GM23338 (cell line): ENCODE results near the gene NUDT2. TPM values are rescaled to one million over a fixed set of nuclear protein-coding genes. Genes with fewer than 3 reads are reported as not detected.

Experiments used
- ATAC-seq: fragments of 200-7000 bp; cut with Tn5 transposase; 3 replicates; pipeline ENCODE4 v1.9.1; 2020
- DNase-seq: peaks from one replicate; pipeline ENCODE4 v3.0.0-alpha.2; 2015; ENCODE audit warnings: low spot score
- H2AFZ ChIP-seq: fragments of 200-600 bp; sonication (generic); 2 replicates; pipeline ENCODE4 v1.8.0; 2016; ENCODE audit warnings: antibody characterized with exemption, mild to moderate bottlenecking, moderate library complexity
- H3F3A ChIP-seq: fragments of 200-600 bp; sonication (generic); replicated peaks from 2 replicates; pipeline ENCODE4 v1.8.0; 2017; ENCODE audit warnings: antibody characterized with exemption, mixed run types, low read depth
- H3K27ac ChIP-seq: fragments of 200-600 bp; sonication (generic); 2 replicates; pipeline ENCODE4 v1.6.1; 2016; ENCODE audit warnings: low read depth
- H3K27me3 ChIP-seq: fragments of 200-600 bp; sonication (generic); 2 replicates; pipeline ENCODE4 v1.8.0; 2016; ENCODE audit warnings: mild to moderate bottlenecking, mixed run types, moderate library complexity; ENCODE audit not compliant: insufficient read depth
- H3K36me3 ChIP-seq: fragments of 200-600 bp; sonication (generic); 2 replicates; pipeline ENCODE4 v1.8.0; 2016; ENCODE audit warnings: mild to moderate bottlenecking; ENCODE audit not compliant: insufficient read depth
- H3K4me1 ChIP-seq: fragments of 200-600 bp; sonication (generic); 2 replicates; pipeline ENCODE4 v1.8.0; 2016; ENCODE audit warnings: mild to moderate bottlenecking, moderate library complexity; ENCODE audit not compliant: insufficient read depth
- H3K4me2 ChIP-seq: fragments of 200-600 bp; sonication (generic); 2 replicates; pipeline ENCODE4 v1.7.1; 2017; ENCODE audit warnings: mixed run types
- H3K4me3 ChIP-seq: fragments of 200-600 bp; sonication (generic); 2 replicates; pipeline ENCODE4 v1.6.1; 2016; ENCODE audit warnings: mixed run types
- H3K79me2 ChIP-seq: fragments of 200-600 bp; sonication (generic); replicated peaks from 2 replicates; pipeline ENCODE4 v1.8.0; 2017; ENCODE audit warnings: mild to moderate bottlenecking; ENCODE audit not compliant: insufficient read depth
- H3K9me2 ChIP-seq: fragments of 200-600 bp; sonication (generic); 2 replicates; pipeline ENCODE4 v1.8.0; 2017; ENCODE audit not compliant: insufficient read depth
- H4K20me1 ChIP-seq: fragments of 200-600 bp; sonication (generic); replicated peaks from 2 replicates; pipeline ENCODE4 v1.8.0; 2017; ENCODE audit warnings: mild to moderate bottlenecking; ENCODE audit not compliant: insufficient read depth
- H3K27ac Mint-ChIP-seq: 2 replicates; pipeline ENCODE4 v1.8.0; 2020; ENCODE audit warnings: inconsistent platforms, mild to moderate bottlenecking, moderate library complexity, mixed read lengths
- H3K27me3 Mint-ChIP-seq: 3 replicates; pipeline ENCODE4 v1.8.0; 2022; ENCODE audit warnings: low read depth, mild to moderate bottlenecking, moderate library complexity, mixed read lengths, inconsistent platforms; ENCODE audit not compliant: insufficient read depth, poor library complexity
- H3K36me3 Mint-ChIP-seq: 3 replicates; pipeline ENCODE4 v1.8.0; 2021; ENCODE audit warnings: low read depth, mild to moderate bottlenecking, inconsistent platforms, moderate library complexity, mixed read lengths
- H3K4me1 Mint-ChIP-seq: 3 replicates; pipeline ENCODE4 v1.8.0; 2020; ENCODE audit warnings: mild to moderate bottlenecking, inconsistent platforms, mixed read lengths
- H3K4me3 Mint-ChIP-seq: 3 replicates; pipeline ENCODE4 v1.8.0; 2021; ENCODE audit warnings: moderate library complexity, mild to moderate bottlenecking, inconsistent platforms, mixed read lengths
- H3K9me3 Mint-ChIP-seq: 3 replicates; pipeline ENCODE4 v1.8.0; 2020; ENCODE audit warnings: moderate library complexity, mild to moderate bottlenecking, inconsistent platforms, mixed read lengths
- CREB1 ChIP-seq: fragments of 250-450 bp; sonication (Bioruptor Pico); IDR thresholded peaks from 2 replicates; pipeline ENCODE4 v1.5.0; 2020; ENCODE audit warnings: low read depth, mild to moderate bottlenecking, moderate library complexity
- CTCF ChIP-seq, 2 experiments: fragments of 200-600 bp in 1 of 2; sonication (generic) in 1 of 2; conservative IDR thresholded peaks; 2 replicates each; pipeline versions ENCODE4 v1.5.1 to v1.6.1; 2016 to 2017; ENCODE audit warnings: antibody characterized with exemption in 2 of 2, low read depth in 2 of 2, mild to moderate bottlenecking in 2 of 2, moderate library complexity in 1 of 2
- ETS1 ChIP-seq: IDR thresholded peaks from 2 replicates; pipeline ENCODE4 v1.6.1; 2016; ENCODE audit warnings: antibody characterized with exemption
- EZH2 ChIP-seq: fragments of 200-600 bp; sonication (generic); IDR thresholded peaks from one replicate; pipeline ENCODE4 v1.8.0; 2017; ENCODE audit warnings: antibody characterized with exemption, mild to moderate bottlenecking, low read depth; ENCODE audit not compliant: unreplicated experiment
- EZH2phosphoT487 ChIP-seq: fragments of 200-600 bp; sonication (generic); IDR thresholded peaks from one replicate; pipeline ENCODE4 v1.8.1; 2018; ENCODE audit warnings: antibody characterized with exemption; ENCODE audit not compliant: unreplicated experiment
- JUNB ChIP-seq: IDR thresholded peaks from one replicate; pipeline ENCODE4 v1.6.1; 2016; ENCODE audit warnings: antibody characterized with exemption; ENCODE audit not compliant: unreplicated experiment
- NANOG ChIP-seq: IDR thresholded peaks from 2 replicates; pipeline ENCODE4 v1.6.1; 2016; ENCODE audit warnings: antibody characterized with exemption, borderline replicate concordance
- POLR2AphosphoS5 ChIP-seq: IDR thresholded peaks from 2 replicates; pipeline ENCODE4 v1.6.1; 2016; ENCODE audit warnings: antibody characterized with exemption, low read depth
- REST ChIP-seq: IDR thresholded peaks from one replicate; pipeline ENCODE4 v1.6.1; 2018; ENCODE audit warnings: antibody characterized with exemption; ENCODE audit not compliant: unreplicated experiment
- STAT1 ChIP-seq: IDR thresholded peaks from one replicate; pipeline ENCODE4 v1.6.1; 2016; ENCODE audit warnings: antibody characterized with exemption; ENCODE audit not compliant: unreplicated experiment
- ZNF331 ChIP-seq: fragments of 250-450 bp; sonication (Bioruptor Pico); IDR thresholded peaks from 2 replicates; pipeline ENCODE4 v1.5.0; 2020; ENCODE audit warnings: low read depth, mild to moderate bottlenecking, moderate library complexity
- ZNF462 ChIP-seq: fragments of 250-450 bp; sonication (Bioruptor Pico); IDR thresholded peaks from 2 replicates; pipeline ENCODE4 v1.5.0; 2020; ENCODE audit warnings: mild to moderate bottlenecking, moderate library complexity
- polyA plus RNA-seq: library from polyadenylated mRNA; unstranded; fragments of >200 nt; fragmentation: Nextera tagmentation; extraction: Ambion mirVana; gene quantifications from 2 replicates; pipeline ENCODE4 v1.2.1, GENCODE V29; 2016
- total RNA-seq: library from RNA; depleted of rRNA; stranded (reverse); fragments of >200 nt; shearing (Covaris generic); gene quantifications from 2 replicates; pipeline ENCODE4 v1.2.3, GENCODE V29; 2014

The NUDT2 gene
- total and polyA plus RNA-seq, 2 experiments from 2014 or later = 9.5 to 16.4 TPM

DNA sequence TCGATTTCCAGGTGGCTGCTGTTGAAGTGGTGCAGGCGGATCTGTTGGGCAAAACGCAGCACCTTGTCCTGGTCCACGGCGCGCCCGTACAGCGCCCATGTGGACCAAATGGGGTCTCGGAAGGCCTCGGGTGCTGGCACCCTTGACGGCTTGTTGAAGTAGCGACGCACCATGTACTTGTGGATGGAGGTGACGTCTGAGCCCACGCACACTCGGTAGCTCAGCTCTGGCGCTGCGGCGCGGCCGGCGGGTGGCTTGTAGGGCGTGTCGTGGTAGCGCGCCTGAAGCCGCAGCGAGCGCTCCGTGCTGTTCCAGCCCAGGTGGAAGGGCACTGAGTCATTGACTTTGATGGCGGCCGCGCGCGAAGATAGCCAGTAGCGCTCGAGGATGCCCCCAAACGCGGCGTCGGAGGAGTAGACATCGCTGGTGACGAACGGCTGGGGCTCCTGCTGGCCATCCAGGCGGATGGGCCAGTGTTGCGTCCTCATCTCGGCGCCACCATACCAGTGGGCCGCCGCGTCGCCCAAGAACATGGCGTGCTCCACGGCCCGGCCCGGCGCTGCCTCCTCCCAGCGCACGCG, 42.6 kb downstream of the NUDT2 start:
- Mint-ChIP-seq H3K4me3 (no peak overlapping the region), H3K27me3 (peaks cover 11% of the 10 kb centered on the region), H3K36me3 (peaks cover 46% of the 10 kb centered on the region), H3K4me1 (peaks cover 21% of the 10 kb centered on the region), H3K9me3 (peaks cover 18% of the 10 kb centered on the region), H3K27ac (no peak overlapping the region)
- H2AFZ ChIP-seq = no peak overlapping the region
- H3K9me2 ChIP-seq = no peaks in the 10 kb centered on the region
- no peaks in the 10 kb centered on the region for H3K36me3 ChIP-seq
- H3K27ac ChIP-seq = no peak overlapping the region
- H3K27me3 ChIP-seq = 0 out of 2 replicates have a peak, but pooled peaks cover 7% of the 10 kb centered on the region
- H3K4me1 ChIP-seq = peaks cover 19% of the 10 kb centered on the region
- TF ChIP-seq ZNF331 (no peak), JUNB (no peak), NANOG (no peak), REST (no peak), ZNF462 (CRISPR knock-in tag) (no peak), EZH2 (no peak), ETS1 (no peak), CREB1 (no peak), POLR2AphosphoS5 (no peak), EZH2phosphoT487 (no peak), CTCF (conservative IDR thresholded peaks at IDR 0.05; ENCODE audit: low read depth in 2 of 2) (no peak), STAT1 (no peak)
- H4K20me1 ChIP-seq = no peaks in the 10 kb centered on the region
- ATAC-seq = no peak
- DNase-seq = no peak
- no peaks in the 10 kb centered on the region for H3F3A ChIP-seq
- no peak overlapping the region for H3K4me2 ChIP-seq
- H3K79me2 ChIP-seq = no peaks in the 10 kb centered on the region
- no peak overlapping the region for H3K4me3 ChIP-seq
